ENCODE measurements around the gene ARL3.
A peak's percentile ranks its signal among the peaks of the same experiment; 100 is the strongest.

ARL3 gene

GRCh38 chr10:102713539-102713813 lies 721 bp downstream of the ARL3 start:
- no peak for FAIRE-seq
- DNase-seq (ENCODE audit: insufficient read length, low spot score), result no peak
- TF ChIP-seq CTCF (IDR thresholded peaks at IDR 0.05; ENCODE audit: insufficient read depth, missing control alignments), result no peak

- no peak for TF ChIP-seq CTCF (IDR thresholded peaks at IDR 0.05; ENCODE audit: insufficient read depth, missing control alignments)
- DNase-seq (ENCODE audit: insufficient read length, low spot score) (no peak), FAIRE-seq (no peak)
Measured at GRCh38 chr10:102712843-102713538, 1.2 kb downstream of the ARL3 start.

GRCh38 chr10:102712089-102712488 lies 2.1 kb downstream of the ARL3 start:
- no peak for TF ChIP-seq CTCF (IDR thresholded peaks at IDR 0.05; ENCODE audit: insufficient read depth, missing control alignments)
- DNase-seq (ENCODE audit: insufficient read length, low spot score) (no peak), FAIRE-seq (no peak)

GRCh38 chr10:102710609-102711008 lies 3.6 kb downstream of the ARL3 start:
- DNase-seq (ENCODE audit: insufficient read length, low spot score) (no peak), FAIRE-seq (no peak)
- TF ChIP-seq CTCF (IDR thresholded peaks at IDR 0.05; ENCODE audit: insufficient read depth, missing control alignments), result no peak

- TF ChIP-seq CTCF (IDR thresholded peaks at IDR 0.05; ENCODE audit: insufficient read depth, missing control alignments), result no peak
- FAIRE-seq, result peak; percentile 60
- no peak for DNase-seq (ENCODE audit: insufficient read length, low spot score)
Measured at GRCh38 chr10:102705531-102705930, 8.7 kb downstream of the ARL3 start.

- DNase-seq (ENCODE audit: insufficient read length, low spot score) (no peak), FAIRE-seq (no peak)
- no peak for TF ChIP-seq CTCF (IDR thresholded peaks at IDR 0.05; ENCODE audit: insufficient read depth, missing control alignments)
Measured at GRCh38 chr10:102704915-102705314, 9.3 kb downstream of the ARL3 start.

GRCh38 chr10:102702742-102703141 lies 11.5 kb downstream of the ARL3 start:
- FAIRE-seq (no peak), DNase-seq (ENCODE audit: insufficient read length, low spot score) (no peak)
- no peak for TF ChIP-seq CTCF (IDR thresholded peaks at IDR 0.05; ENCODE audit: insufficient read depth, missing control alignments)
